ENCODE data around the gene RABGEF1.
"Not testable (repeated sequence)": the region's sequence is repeated elsewhere in the genome, so short reads cannot be mapped to it uniquely, and the experiment has no call there.

RABGEF1 gene

GRCh38 chr7:66764905-66765304 is 24.4 kb downstream of the RABGEF1 start:
- H3K27ac Mint-ChIP-seq, H3K27me3 Mint-ChIP-seq, H3K9me3 Mint-ChIP-seq, DNase-seq, H3K4me3 Mint-ChIP-seq, CTCF ChIA-PET: not testable (repeated sequence)
- Mint-ChIP-seq H3K4me1 (peaks cover 20% of the 10 kb centered on the region), H3K36me3 (peaks cover 12% of the 10 kb centered on the region)

DNA sequence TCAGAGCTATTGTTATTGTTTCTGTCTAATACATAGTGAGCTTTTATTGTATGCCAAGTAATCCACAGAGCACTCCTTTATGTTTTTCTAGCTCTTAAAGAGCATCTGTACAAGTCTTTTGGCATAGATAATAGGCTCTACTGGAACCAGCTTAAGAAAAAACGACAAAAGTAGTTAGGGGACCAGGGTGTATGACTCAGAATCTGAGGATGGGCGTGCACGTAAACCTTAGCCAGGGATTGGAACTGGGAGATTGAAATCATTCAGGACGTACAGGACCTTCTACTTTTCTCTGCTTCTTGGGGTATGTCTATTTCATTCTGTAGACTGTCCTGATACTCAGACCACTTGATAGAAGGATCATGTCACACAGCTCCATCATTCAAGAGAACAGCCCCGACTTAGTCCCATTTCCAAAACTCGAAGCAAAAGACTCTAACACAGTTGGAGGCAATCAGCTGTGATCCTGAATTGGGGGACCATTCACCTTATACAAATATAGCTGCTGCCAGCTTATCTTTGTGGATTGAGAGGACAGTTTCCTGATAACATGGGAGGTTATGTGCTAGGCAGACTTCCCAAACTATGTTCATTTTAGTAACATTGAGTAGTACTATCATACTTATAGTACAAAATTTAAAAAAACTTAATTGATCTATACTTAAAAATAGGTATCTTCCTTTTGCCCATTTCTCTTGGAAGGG is 24.9 kb downstream of the RABGEF1 start:
- peaks cover 24% of the 10 kb centered on the region for H3K4me1 Mint-ChIP-seq
- H3K27me3 Mint-ChIP-seq, CTCF ChIA-PET, DNase-seq, H3K4me3 Mint-ChIP-seq, H3K27ac Mint-ChIP-seq, H3K9me3 Mint-ChIP-seq: not testable (repeated sequence)
- H3K36me3 Mint-ChIP-seq, result peaks cover 12% of the 10 kb centered on the region

DNA sequence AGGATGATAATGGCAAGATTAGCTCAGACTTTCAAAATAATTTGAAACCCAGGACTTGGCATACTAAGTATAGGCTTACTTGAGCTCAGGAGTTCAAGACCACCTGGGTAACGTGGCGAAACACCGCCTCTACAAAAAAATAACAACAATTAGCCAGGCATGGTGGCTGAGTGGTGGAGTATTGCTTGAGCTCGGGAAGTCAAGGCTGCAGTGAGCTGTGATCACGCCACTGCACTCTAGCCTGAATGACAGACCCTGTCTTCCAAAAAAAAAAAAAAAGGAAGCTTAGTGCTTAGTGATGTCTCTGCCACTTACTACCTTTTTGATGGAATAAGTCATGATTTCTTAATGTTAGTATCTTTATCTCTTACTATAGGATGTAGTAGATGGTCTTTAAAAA is 25.5 kb downstream of the RABGEF1 start:
- Mint-ChIP-seq H3K4me1 (peaks cover 27% of the 10 kb centered on the region), H3K27ac (no peak overlapping the region), H3K27me3 (no peaks in the 10 kb centered on the region), H3K36me3 (peaks cover 14% of the 10 kb centered on the region), H3K9me3 (peaks cover 8% of the 10 kb centered on the region), H3K4me3 (no peak overlapping the region)
- no peak for DNase-seq
- CTCF ChIA-PET, result no interaction called here

- H3K4me3 Mint-ChIP-seq, H3K27me3 Mint-ChIP-seq, H3K27ac Mint-ChIP-seq, DNase-seq, H3K9me3 Mint-ChIP-seq, CTCF ChIA-PET: not testable (repeated sequence)
- peaks cover 27% of the 10 kb centered on the region for H3K4me1 Mint-ChIP-seq
- H3K36me3 Mint-ChIP-seq, result peaks cover 16% of the 10 kb centered on the region
Observed at GRCh38 chr7:66767486-66767885, 27.0 kb downstream of the RABGEF1 start.

- CTCF ChIA-PET, result no interaction called here
- no peaks in the 10 kb centered on the region for H3K27me3 Mint-ChIP-seq
- H3K4me1 Mint-ChIP-seq, result peaks cover 27% of the 10 kb centered on the region
- no peak overlapping the region for H3K4me3 Mint-ChIP-seq
- H3K36me3 Mint-ChIP-seq, result peaks cover 9% of the 10 kb centered on the region
- H3K9me3 Mint-ChIP-seq, result no peaks in the 10 kb centered on the region
- DNase-seq, result no peak
- H3K27ac Mint-ChIP-seq, result peak overlapping the region; percentile 42
Observed at GRCh38 chr7:66768865-66769832, 28.6 kb downstream of the RABGEF1 start.

GRCh38 chr7:66769833-66770512 is 29.4 kb downstream of the RABGEF1 start:
- Mint-ChIP-seq H3K36me3 (peaks cover 9% of the 10 kb centered on the region), H3K4me1 (peaks cover 27% of the 10 kb centered on the region), H3K27me3 (no peaks in the 10 kb centered on the region), H3K9me3 (no peaks in the 10 kb centered on the region), H3K4me3 (no peak overlapping the region), H3K27ac (peak overlapping the region; percentile 42)
- no peak for DNase-seq
- CTCF ChIA-PET, result no interaction called here

DNA sequence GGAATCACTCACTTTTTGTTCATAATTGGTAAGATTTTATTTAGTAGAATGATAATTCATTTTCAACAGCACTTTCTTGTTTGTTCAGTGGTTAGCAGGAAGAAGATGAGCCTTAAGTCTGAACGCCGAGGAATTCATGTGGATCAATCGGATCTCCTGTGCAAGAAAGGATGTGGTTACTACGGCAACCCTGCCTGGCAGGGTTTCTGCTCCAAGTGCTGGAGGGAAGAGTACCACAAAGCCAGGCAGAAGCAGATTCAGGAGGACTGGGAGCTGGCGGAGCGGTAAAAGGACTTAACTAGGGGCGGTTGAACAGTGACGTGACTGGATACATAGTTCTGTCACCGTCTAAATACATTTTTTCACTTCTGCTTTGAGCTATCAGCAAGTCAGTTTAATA is 31.3 kb downstream of the RABGEF1 start:
- H3K4me1 Mint-ChIP-seq, result peaks cover 27% of the 10 kb centered on the region
- CTCF ChIA-PET, result no interaction called here
- H3K36me3 Mint-ChIP-seq, result peaks cover 24% of the 10 kb centered on the region
- no peaks in the 10 kb centered on the region for H3K9me3 Mint-ChIP-seq
- no peaks in the 10 kb centered on the region for H3K27me3 Mint-ChIP-seq
- DNase-seq, result no peak
- no peak overlapping the region for H3K4me3 Mint-ChIP-seq
- H3K27ac Mint-ChIP-seq, result no peak overlapping the region

- CTCF ChIA-PET, H3K27me3 Mint-ChIP-seq, H3K4me3 Mint-ChIP-seq, H3K27ac Mint-ChIP-seq, DNase-seq, H3K9me3 Mint-ChIP-seq: not testable (repeated sequence)
- Mint-ChIP-seq H3K36me3 (peaks cover 27% of the 10 kb centered on the region), H3K4me1 (peaks cover 15% of the 10 kb centered on the region)
Observed at GRCh38 chr7:66773744-66774143, 33.2 kb downstream of the RABGEF1 start.

GRCh38 chr7:66776383-66776782 is 35.9 kb downstream of the RABGEF1 start:
- not testable (repeated sequence) for H3K9me3 Mint-ChIP-seq

GRCh38 chr7:66776800-66777442 is 36.4 kb downstream of the RABGEF1 start:
- Mint-ChIP-seq H3K27me3 (no peaks in the 10 kb centered on the region), H3K27ac (no peak overlapping the region), H3K4me1 (peaks cover 5% of the 10 kb centered on the region), H3K9me3 (no peaks in the 10 kb centered on the region), H3K4me3 (no peak overlapping the region), H3K36me3 (peaks cover 33% of the 10 kb centered on the region)
- CTCF ChIA-PET, result interaction anchor here (0.6 kb wide), 1 partner anchor 31 kb away, joined by 3 read pairs; no protein-coding TSS in a partner anchor
- no peak for DNase-seq

More at GRCh38 chr7:66776383-66776782, 35.9 kb downstream of the RABGEF1 start:
- not testable (repeated sequence) for H3K4me3 Mint-ChIP-seq, DNase-seq, H3K4me1 Mint-ChIP-seq, H3K27ac Mint-ChIP-seq, H3K27me3 Mint-ChIP-seq
- CTCF ChIA-PET, result interaction anchor here (1.1 kb wide), 1 partner anchor 37 kb away, joined by 3 read pairs; no protein-coding TSS in a partner anchor
- peaks cover 29% of the 10 kb centered on the region for H3K36me3 Mint-ChIP-seq

DNA sequence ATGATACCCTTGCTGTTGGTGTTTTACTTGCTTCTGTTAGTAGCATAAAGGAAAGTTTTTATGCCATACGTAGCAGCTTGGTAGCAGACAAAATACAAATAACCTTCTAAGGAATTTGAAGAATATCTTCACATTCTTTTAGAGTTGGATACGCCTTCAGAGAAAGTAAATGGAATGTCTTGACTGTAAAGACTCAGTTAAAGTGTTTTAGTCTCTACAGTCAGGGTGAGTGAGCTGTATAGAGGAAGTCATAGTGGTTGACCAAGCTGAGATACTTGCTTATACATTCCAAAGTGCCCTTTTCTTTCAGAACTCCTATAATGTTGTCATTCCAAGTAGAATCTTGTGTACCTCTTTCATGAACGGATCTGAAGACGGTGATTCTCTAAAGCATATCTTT is 37.7 kb downstream of the RABGEF1 start:
- H3K4me3 Mint-ChIP-seq, result no peak overlapping the region
- no peak overlapping the region for H3K27ac Mint-ChIP-seq
- no peak for DNase-seq
- CTCF ChIA-PET, result no interaction called here
- no peaks in the 10 kb centered on the region for H3K9me3 Mint-ChIP-seq
- H3K27me3 Mint-ChIP-seq, result no peaks in the 10 kb centered on the region
- peaks cover 33% of the 10 kb centered on the region for H3K36me3 Mint-ChIP-seq
- peaks cover 5% of the 10 kb centered on the region for H3K4me1 Mint-ChIP-seq

GRCh38 chr7:66779669-66780409 is 39.3 kb downstream of the RABGEF1 start:
- DNase-seq, result no peak
- Mint-ChIP-seq H3K4me3 (no peak overlapping the region), H3K4me1 (peaks cover 5% of the 10 kb centered on the region), H3K27ac (peak overlapping the region; percentile 44), H3K36me3 (peaks cover 38% of the 10 kb centered on the region), H3K27me3 (no peaks in the 10 kb centered on the region), H3K9me3 (no peaks in the 10 kb centered on the region)
- CTCF ChIA-PET, result no interaction called here

GRCh38 chr7:66781408-66782090 is 41.0 kb downstream of the RABGEF1 start:
- no peak for DNase-seq
- H3K36me3 Mint-ChIP-seq, result peaks cover 35% of the 10 kb centered on the region
- H3K27me3 Mint-ChIP-seq, result no peaks in the 10 kb centered on the region
- H3K4me1 Mint-ChIP-seq, result peaks cover 5% of the 10 kb centered on the region
- CTCF ChIA-PET, result no interaction called here
- H3K27ac Mint-ChIP-seq, result no peak overlapping the region
- no peaks in the 10 kb centered on the region for H3K9me3 Mint-ChIP-seq
- no peak overlapping the region for H3K4me3 Mint-ChIP-seq

Data from activated naive CD4-positive, alpha-beta T cell treated with anti-CD3 and anti-CD28 coated beads, Interleukin-2, amount 10 ng/mL, durations not matched to agents 7 days and 5 days (primary cell).